ENCODE results near the gene WRAP73.
"Not testable (repeated sequence)": the region's sequence is repeated elsewhere in the genome, so short reads cannot be mapped to it uniquely, and the experiment has no call there.

The WRAP73 gene

GRCh38 chr1:3596663-3597598 is 53.0 kb downstream of the WRAP73 start:
- no peak for DNase-seq (ENCODE audit: low read depth in 1 of 2, low spot score in 1 of 2)
- no peak for TF ChIP-seq JUND (IDR thresholded peaks at IDR 0.05; ENCODE audit: low read depth)
- in situ Hi-C loops (cut with HindIII; ENCODE audit: low pct_unique_long_range_greater_than_20kb, low sequenced_read_pairs), result no loop called here

- DNase-seq (ENCODE audit: low read depth in 1 of 2, low spot score in 1 of 2), result no peak
- in situ Hi-C loops (cut with HindIII; ENCODE audit: low pct_unique_long_range_greater_than_20kb, low sequenced_read_pairs), result no loop called here
- no peak for TF ChIP-seq JUND (IDR thresholded peaks at IDR 0.05; ENCODE audit: low read depth)
Observed at GRCh38 chr1:3595949-3596348, 54.0 kb downstream of the WRAP73 start.

GRCh38 chr1:3594706-3595377 is 55.1 kb downstream of the WRAP73 start:
- in situ Hi-C loops (cut with HindIII; ENCODE audit: low pct_unique_long_range_greater_than_20kb, low sequenced_read_pairs), result no loop called here
- no peak for TF ChIP-seq JUND (IDR thresholded peaks at IDR 0.05; ENCODE audit: low read depth)
- DNase-seq (ENCODE audit: low read depth in 1 of 2, low spot score in 1 of 2), result no peak

- in situ Hi-C loops (cut with HindIII; ENCODE audit: low pct_unique_long_range_greater_than_20kb, low sequenced_read_pairs), result no loop called here
- no peak for DNase-seq (ENCODE audit: low read depth in 1 of 2, low spot score in 1 of 2)
- no peak for TF ChIP-seq JUND (IDR thresholded peaks at IDR 0.05; ENCODE audit: low read depth)
Observed at GRCh38 chr1:3593745-3594144, 56.2 kb downstream of the WRAP73 start.

GRCh38 chr1:3593334-3593733 is 56.6 kb downstream of the WRAP73 start:
- in situ Hi-C loops (cut with HindIII; ENCODE audit: low pct_unique_long_range_greater_than_20kb, low sequenced_read_pairs), result no loop called here
- no peak for TF ChIP-seq JUND (IDR thresholded peaks at IDR 0.05; ENCODE audit: low read depth)
- no peak for DNase-seq (ENCODE audit: low read depth in 1 of 2, low spot score in 1 of 2)

GRCh38 chr1:3590951-3591865 is 58.7 kb downstream of the WRAP73 start:
- TF ChIP-seq JUND (IDR thresholded peaks at IDR 0.05; ENCODE audit: low read depth), result no peak
- in situ Hi-C loops (cut with HindIII; ENCODE audit: low pct_unique_long_range_greater_than_20kb, low sequenced_read_pairs), result no loop called here
- no peak for DNase-seq (ENCODE audit: low read depth in 1 of 2, low spot score in 1 of 2)

- DNase-seq (ENCODE audit: low read depth in 1 of 2, low spot score in 1 of 2), result no peak
- no peak for TF ChIP-seq JUND (IDR thresholded peaks at IDR 0.05; ENCODE audit: low read depth)
- in situ Hi-C loops (cut with HindIII; ENCODE audit: low pct_unique_long_range_greater_than_20kb, low sequenced_read_pairs), result no loop called here
Observed at GRCh38 chr1:3590139-3590763, 59.7 kb downstream of the WRAP73 start.

GRCh38 chr1:3588395-3588794 is 61.5 kb downstream of the WRAP73 start:
- TF ChIP-seq JUND (IDR thresholded peaks at IDR 0.05; ENCODE audit: low read depth), result no peak
- in situ Hi-C loops (cut with HindIII; ENCODE audit: low pct_unique_long_range_greater_than_20kb, low sequenced_read_pairs), result no loop called here
- DNase-seq (ENCODE audit: low read depth in 1 of 2, low spot score in 1 of 2), result no peak

GRCh38 chr1:3586986-3587759 is 62.7 kb downstream of the WRAP73 start:
- in situ Hi-C loops (cut with HindIII; ENCODE audit: low pct_unique_long_range_greater_than_20kb, low sequenced_read_pairs), result no loop called here
- DNase-seq (ENCODE audit: low read depth in 1 of 2, low spot score in 1 of 2), result peak; percentile 72 to 77
- no peak for TF ChIP-seq JUND (IDR thresholded peaks at IDR 0.05; ENCODE audit: low read depth)

- no peak for DNase-seq (ENCODE audit: low read depth in 1 of 2, low spot score in 1 of 2)
- in situ Hi-C loops (cut with HindIII; ENCODE audit: low pct_unique_long_range_greater_than_20kb, low sequenced_read_pairs), result no loop called here
- no peak for TF ChIP-seq JUND (IDR thresholded peaks at IDR 0.05; ENCODE audit: low read depth)
Observed at GRCh38 chr1:3585940-3586568, 63.8 kb downstream of the WRAP73 start.

- in situ Hi-C loops (cut with HindIII; ENCODE audit: low pct_unique_long_range_greater_than_20kb, low sequenced_read_pairs); DNase-seq (ENCODE audit: low read depth in 1 of 2, low spot score in 1 of 2): not testable (repeated sequence)
Observed at GRCh38 chr1:3585353-3585868, 64.5 kb downstream of the WRAP73 start.

Data from T47D (cell line).